HEK293 (cell line): ENCODE measurements around the gene LGALS12.

ENCODE experiments used
- SP7 ChIP-seq: fragments of 450-650 bp; formaldehyde crosslinking; IDR thresholded peaks from 2 replicates; pipeline ENCODE4 v1.5.1; 2016; ENCODE audit warnings: missing biosample characterization, missing genetic modification characterization
- ZBTB1 ChIP-seq: fragments of 450-650 bp; formaldehyde crosslinking; IDR thresholded peaks from 2 replicates; pipeline ENCODE4 v1.5.1; 2016; ENCODE audit warnings: missing biosample characterization, missing genetic modification characterization
- ZNF501 ChIP-seq: fragments of 450-650 bp; formaldehyde crosslinking; IDR thresholded peaks from 2 replicates; pipeline ENCODE4 v1.5.1; 2016; ENCODE audit warnings: missing biosample characterization, missing genetic modification characterization
- ZNF558 ChIP-seq: fragments of 450-650 bp; formaldehyde crosslinking; IDR thresholded peaks from 2 replicates; pipeline ENCODE4 v1.5.1; 2016; ENCODE audit warnings: missing biosample characterization, missing genetic modification characterization

DNA sequence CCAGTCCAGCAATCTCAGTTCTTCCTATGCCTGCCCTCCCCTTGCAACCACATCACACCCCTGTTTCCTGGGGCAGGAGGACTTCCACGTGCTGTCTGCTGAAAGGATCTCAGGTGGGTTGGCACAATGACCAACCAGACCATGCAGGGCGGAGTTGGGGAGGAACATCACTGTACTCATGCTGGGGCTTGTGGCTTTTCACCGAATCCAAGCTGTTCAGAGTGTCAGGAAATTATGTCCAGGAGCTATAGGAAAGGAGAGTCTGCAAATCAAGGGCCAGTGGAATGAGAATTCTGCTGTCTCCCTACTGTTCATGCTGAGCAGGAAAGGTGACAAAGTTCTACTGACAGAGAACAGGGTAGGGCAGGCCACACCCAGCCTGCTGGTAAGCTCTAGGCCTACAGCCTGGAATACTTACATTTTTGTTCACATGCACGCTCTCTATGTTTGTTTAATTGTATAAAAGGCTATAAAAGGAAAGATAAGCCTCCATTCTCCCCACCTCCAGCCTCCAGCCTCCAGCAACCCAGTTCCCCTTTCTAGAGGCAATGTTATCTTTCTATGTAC lies 59.0 kb downstream of the LGALS12 start:
- TF ChIP-seq ZNF501 (tag by site-specific recombination) (no peak), SP7 (no peak), ZBTB1 (tag by site-specific recombination) (no peak), ZNF558 (tag by site-specific recombination) (no peak)
